ENCODE data around the gene LHX1. TPM values are rescaled to one million over a fixed set of nuclear protein-coding genes. Genes with fewer than 3 reads are reported as not detected.

The LHX1 gene
- polyA plus RNA-seq, 1 donor from 2014 or later = 2.5 TPM

GRCh38 chr17:36978810-36979564, 41.7 kb downstream of the LHX1 start:
- no peak overlapping the region for H3K4me2 ChIP-seq (ENCODE audit: low read length)
- TF ChIP-seq CTCF (IDR thresholded peaks at IDR 0.05; ENCODE audit: poor library complexity, severe bottlenecking) (no peak), REST (IDR thresholded peaks at IDR 0.05; ENCODE audit: borderline replicate concordance) (no peak), POLR2AphosphoS5 (IDR thresholded peaks at IDR 0.05) (no peak), TAF1 (IDR thresholded peaks at IDR 0.05; ENCODE audit: low read depth) (no peak), RAD21 (conservative IDR thresholded peaks at IDR 0.05) (no peak), SMC3 (conservative IDR thresholded peaks at IDR 0.05; ENCODE audit: poor library complexity) (no peak), EZH2 (IDR thresholded peaks at IDR 0.05; ENCODE audit: borderline replicate concordance, insufficient read depth, low read length, poor library complexity, severe bottlenecking) (no peak), MXI1 (conservative IDR thresholded peaks at IDR 0.05; ENCODE audit: poor library complexity, severe bottlenecking) (no peak), EP300 (conservative IDR thresholded peaks at IDR 0.05; ENCODE audit: poor library complexity, severe bottlenecking) (no peak)

GRCh38 chr17:36979565-36979941, 42.3 kb downstream of the LHX1 start:
- Histone ChIP-seq H3K9me2 (ENCODE audit: insufficient read depth, low read length) (no peaks in the 10 kb centered on the region), H3K36me3 (ENCODE audit: insufficient read depth, low read length) (no peaks in the 10 kb centered on the region), H2AFZ (ENCODE audit: low read depth, low read length) (no peak overlapping the region), H3F3A (ENCODE audit: insufficient read depth, low read length, poor library complexity, severe bottlenecking) (no peaks in the 10 kb centered on the region), H3K4me3 (ENCODE audit: low read length) (no peak overlapping the region), H3K9me3 (ENCODE audit: low read length) (no peaks in the 10 kb centered on the region), H3K79me2 (replicated peaks; ENCODE audit: insufficient read depth, low read length) (no peaks in the 10 kb centered on the region), H3K27ac (ENCODE audit: low read length) (no peak overlapping the region), H3K9ac (ENCODE audit: low read length) (no peak overlapping the region), H3K27me3 (ENCODE audit: insufficient read depth, low read depth, low read length) (no peaks in the 10 kb centered on the region), H4K20me1 (ENCODE audit: insufficient read depth) (no peaks in the 10 kb centered on the region), H3K4me2 (ENCODE audit: low read length) (no peak overlapping the region)
- TF ChIP-seq EP300 (conservative IDR thresholded peaks at IDR 0.05; ENCODE audit: poor library complexity, severe bottlenecking) = no peak
- no peak for TF ChIP-seq MXI1 (conservative IDR thresholded peaks at IDR 0.05; ENCODE audit: poor library complexity, severe bottlenecking)
- no peak for TF ChIP-seq EZH2 (IDR thresholded peaks at IDR 0.05; ENCODE audit: borderline replicate concordance, insufficient read depth, low read length, poor library complexity, severe bottlenecking)
- no peak for TF ChIP-seq RAD21 (conservative IDR thresholded peaks at IDR 0.05)
- no peak for TF ChIP-seq REST (IDR thresholded peaks at IDR 0.05; ENCODE audit: borderline replicate concordance)
- TF ChIP-seq CTCF (IDR thresholded peaks at IDR 0.05; ENCODE audit: poor library complexity, severe bottlenecking) = no peak
- TF ChIP-seq SMC3 (conservative IDR thresholded peaks at IDR 0.05; ENCODE audit: poor library complexity) = no peak
- no peak for TF ChIP-seq TAF1 (IDR thresholded peaks at IDR 0.05; ENCODE audit: low read depth)
- TF ChIP-seq POLR2AphosphoS5 (IDR thresholded peaks at IDR 0.05) = no peak

More at GRCh38 chr17:36978810-36979564, 41.7 kb downstream of the LHX1 start:
- H3K9me2 ChIP-seq (ENCODE audit: insufficient read depth, low read length) = no peaks in the 10 kb centered on the region
- no peaks in the 10 kb centered on the region for H3K9me3 ChIP-seq (ENCODE audit: low read length)
- H3F3A ChIP-seq (ENCODE audit: insufficient read depth, low read length, poor library complexity, severe bottlenecking) = no peaks in the 10 kb centered on the region
- H3K9ac ChIP-seq (ENCODE audit: low read length) = no peak overlapping the region
- no peaks in the 10 kb centered on the region for H3K36me3 ChIP-seq (ENCODE audit: insufficient read depth, low read length)
- no peak overlapping the region for H2AFZ ChIP-seq (ENCODE audit: low read depth, low read length)
- no peak overlapping the region for H3K27ac ChIP-seq (ENCODE audit: low read length)
- H3K4me3 ChIP-seq (ENCODE audit: low read length) = no peak overlapping the region
- no peaks in the 10 kb centered on the region for H3K27me3 ChIP-seq (ENCODE audit: insufficient read depth, low read depth, low read length)
- no peaks in the 10 kb centered on the region for H3K79me2 ChIP-seq (replicated peaks; ENCODE audit: insufficient read depth, low read length)
- H4K20me1 ChIP-seq (ENCODE audit: insufficient read depth) = no peaks in the 10 kb centered on the region
